Endothelial cell of umbilical vein (primary cell): ENCODE measurements around the gene ANKH. TPM values are rescaled to one million over a fixed set of nuclear protein-coding genes. Genes with fewer than 3 reads are reported as not detected.

Source experiments
- BruUV-seq: library from RNA; stranded (reverse); fragments of 400-500 nt; replicated peaks from 2 replicates; lab custom pipeline; 2021; lab: Mats Ljungman, UMichigan
- CTCF ChIA-PET: fragments of 300-600, 350-600 bp; sonication (Branson Sonifier 250); formaldehyde crosslinking; loops from one replicate; lab custom pipeline; 2021; ENCODE audit warnings: antibody characterized with exemption, inconsistent platforms; lab: Charles Lee
- POLR2A ChIA-PET: fragments of 300-600, 350-600 bp; sonication (Branson Sonifier 250); formaldehyde crosslinking; loops from one replicate; lab custom pipeline; 2021; ENCODE audit warnings: antibody characterized with exemption, inconsistent platforms; lab: Charles Lee
- DNase-seq: peaks from one replicate; pipeline ENCODE4 v3.0.0-alpha.2; 2011; ENCODE audit warnings: low read depth, low spot score
- FAIRE-seq: peaks from 2 replicates; lab custom pipeline; 2011; peaks lifted over from hg19 to GRCh38; lab: Jason Lieb, UNC
- H2AFZ ChIP-seq: 2 replicates; pipeline ENCODE4 v1.6.0; 2012; ENCODE audit warnings: low read depth, low read length, control low read depth, inconsistent platforms
- H3K27ac ChIP-seq: 2 replicates; pipeline ENCODE4 v1.5.1; 2011; ENCODE audit warnings: low read depth, mild to moderate bottlenecking, control low read depth, low read length, moderate library complexity; ENCODE audit not compliant: insufficient read depth
- H3K27me3 ChIP-seq, 2 experiments: 2 replicates each; pipeline versions ENCODE4 v1.6.0 to v1.6.1; 2011; ENCODE audit warnings: low read length in 2 of 2, mixed read lengths in 1 of 2; ENCODE audit not compliant: control insufficient read depth in 2 of 2, insufficient read depth in 2 of 2
- H3K36me3 ChIP-seq, 2 experiments: 2 replicates in 1 of 2; 3 replicates in 1 of 2; pipeline ENCODE4 v1.5.1; 2011; ENCODE audit warnings: low read length in 2 of 2, mild to moderate bottlenecking in 1 of 2, moderate library complexity in 1 of 2; ENCODE audit not compliant: control insufficient read depth in 2 of 2, insufficient read depth in 2 of 2; ENCODE audit errors: extremely low read depth in 1 of 2
- H3K4me1 ChIP-seq: 3 replicates; pipeline ENCODE4 v1.5.1; 2011; ENCODE audit warnings: mild to moderate bottlenecking, low read length; ENCODE audit not compliant: control insufficient read depth, insufficient read depth; ENCODE audit errors: extremely low read depth
- H3K4me2 ChIP-seq: 2 replicates; pipeline ENCODE4 v1.6.1; 2011; ENCODE audit warnings: low read length, control low read depth, mixed read lengths; ENCODE audit not compliant: insufficient read depth
- H3K4me3 ChIP-seq, 3 experiments: fragments of 200-600 bp in 1 of 3; sonication (generic), shearing (Covaris generic) in 1 of 3; replicated peaks in 1 of 3; 2 replicates each; pipeline ENCODE4 v1.5.1; 2011 to 2016; ENCODE audit warnings: control low read depth in 3 of 3, low read length in 3 of 3, mild to moderate bottlenecking in 2 of 3, inconsistent platforms in 1 of 3, low read depth in 1 of 3, moderate library complexity in 1 of 3; ENCODE audit not compliant: insufficient read depth in 1 of 3
- H3K79me2 ChIP-seq: 2 replicates; pipeline ENCODE4 v1.6.0; 2012; ENCODE audit warnings: low read length, inconsistent platforms; ENCODE audit not compliant: control insufficient read depth, insufficient read depth
- H3K9ac ChIP-seq: replicated peaks from 2 replicates; pipeline ENCODE3; 2011; ENCODE audit warnings: low read length, control low read depth; ENCODE audit not compliant: insufficient read depth; ENCODE audit errors: extremely low read depth
- H3K9me1 ChIP-seq: replicated peaks from 3 replicates; pipeline ENCODE4 v1.6.0; 2011; ENCODE audit warnings: mild to moderate bottlenecking, low read length; ENCODE audit not compliant: control insufficient read depth, insufficient read depth; ENCODE audit errors: extremely low read depth
- H3K9me3 ChIP-seq: replicated peaks from 2 replicates; pipeline ENCODE4 v1.5.1; 2012; ENCODE audit warnings: low read length, inconsistent platforms; ENCODE audit not compliant: control insufficient read depth, insufficient read depth
- H4K20me1 ChIP-seq: replicated peaks from 2 replicates; pipeline ENCODE3; 2011; ENCODE audit warnings: mild to moderate bottlenecking, low read length; ENCODE audit not compliant: control insufficient read depth, insufficient read depth; ENCODE audit errors: extremely low read depth
- EZH2 ChIP-seq: IDR thresholded peaks from 2 replicates; pipeline ENCODE4 v1.6.1; 2012; ENCODE audit warnings: borderline replicate concordance, low read depth, mild to moderate bottlenecking, moderate library complexity, low read length, inconsistent platforms; ENCODE audit not compliant: severe bottlenecking
- FOS ChIP-seq: IDR thresholded peaks from 2 replicates; pipeline ENCODE4 v1.6.1; 2011; ENCODE audit warnings: mild to moderate bottlenecking, low read length, moderate library complexity, borderline replicate concordance; ENCODE audit not compliant: insufficient read depth
- GATA2 ChIP-seq: IDR thresholded peaks from 2 replicates; pipeline ENCODE4 v1.7.0; 2011; ENCODE audit warnings: low read depth, mild to moderate bottlenecking, moderate library complexity, mixed read lengths, low read length; ENCODE audit not compliant: insufficient read length, insufficient read depth
- JUN ChIP-seq: IDR thresholded peaks from 2 replicates; pipeline ENCODE4 v1.6.1; 2011; ENCODE audit warnings: borderline replicate concordance, low read depth; ENCODE audit not compliant: insufficient read length, insufficient read depth
- MYC ChIP-seq: IDR thresholded peaks from one replicate; pipeline ENCODE4 v1.6.1; 2011; ENCODE audit warnings: mild to moderate bottlenecking, low read depth, low read length
- POLR2A ChIP-seq: IDR thresholded peaks from 2 replicates; pipeline ENCODE4 v1.6.1; 2012; ENCODE audit warnings: low read depth, mild to moderate bottlenecking, control low read depth, low read length
- POLR2AphosphoS5 ChIP-seq: IDR thresholded peaks from 2 replicates; pipeline ENCODE4 v1.6.1; 2012; ENCODE audit warnings: low read depth, mild to moderate bottlenecking, control low read depth, low read length, moderate library complexity; ENCODE audit not compliant: insufficient read depth
- dilution Hi-C: fragments of 300-500 bp; cut with MboI; formaldehyde crosslinking; loops from one replicate; pipeline ENCODE4 v1.15.0; 2019; ENCODE audit warnings: low sequenced_read_pairs; ENCODE audit not compliant: extremely low pct_ligation_motif_present
- intact Hi-C: fragments of 100-400 bp; cut with micrococcal nuclease; formaldehyde crosslinking; loops from one replicate; pipeline ENCODE4 v1.10.0; 2022
- polyA plus RNA-seq, 4 experiments: library from polyadenylated mRNA; depleted of rRNA in 3 of 4; stranded (reverse) in 3 of 4; unstranded in 1 of 4; fragments of >200 nt; gene quantifications; 2 replicates each; pipeline versions ENCODE4 v1.2.1 to v1.2.3, GENCODE V29; 2011 to 2012; ENCODE audit warnings: missing spikeins in 1 of 4
- total RNA-seq: library from RNA; stranded (reverse); gene quantifications from 2 replicates; pipeline ENCODE4 v1.2.3, GENCODE V29; 2021
- TF ChIP-seq, protein P1 (sequence below): IDR thresholded peaks from 2 replicates; pipeline ENCODE4 v1.6.1; 2011; ENCODE audit not compliant: insufficient read depth, insufficient read length
- TF ChIP-seq, protein P2 (sequence below), 2 donors: IDR thresholded peaks; 1 replicate in 1 of 2; 2 replicates in 1 of 2; pipeline ENCODE4 v1.5.1; 2011; ENCODE audit warnings: low read length in 2 of 2, mild to moderate bottlenecking in 2 of 2, moderate library complexity in 2 of 2, control low read depth in 1 of 2, inconsistent platforms in 1 of 2, low read depth in 1 of 2; ENCODE audit not compliant: insufficient read depth in 1 of 2; ENCODE audit errors: extremely low read depth in 1 of 2

The ANKH gene
- total and polyA plus RNA-seq, 2 donors (not counting 3 experiments of a cell fraction or from before 2014, with no cell fraction given), result 12.7 to 31.4 TPM

DNA sequence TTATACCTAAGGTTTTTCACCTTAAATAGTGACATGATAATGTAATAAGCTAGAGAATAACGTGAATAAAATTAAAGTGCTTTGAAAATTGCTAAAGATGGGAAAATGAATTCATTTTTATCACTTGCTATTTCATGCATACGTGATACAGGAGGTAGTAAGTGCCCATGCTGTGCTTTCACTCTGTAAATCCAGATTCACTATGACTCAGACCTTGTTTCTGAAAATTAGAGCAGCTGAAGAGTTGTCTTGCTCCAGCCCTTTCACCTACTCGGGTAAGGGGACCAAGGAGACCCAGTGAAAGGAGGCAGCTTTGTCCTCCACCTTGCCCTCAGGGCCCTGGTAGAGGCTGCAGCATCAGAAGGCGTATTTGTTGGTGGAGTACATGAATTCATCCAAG is 87.9 kb downstream of the ANKH start:
- intact Hi-C loops (no loop called here), dilution Hi-C loops (no loop called here)
- CTCF ChIA-PET, result no interaction called here
- no TSS peak for BruUV-seq
- no peak overlapping the region for H3K4me3 ChIP-seq
- no peak overlapping the region for H3K4me2 ChIP-seq
- no peak for FAIRE-seq
- POLR2A ChIA-PET, result no interaction called here
- no peaks in the 10 kb centered on the region for H4K20me1 ChIP-seq
- no peak for DNase-seq
- TF ChIP-seq POLR2A, result no peak
- TF ChIP-seq, protein P1, sequence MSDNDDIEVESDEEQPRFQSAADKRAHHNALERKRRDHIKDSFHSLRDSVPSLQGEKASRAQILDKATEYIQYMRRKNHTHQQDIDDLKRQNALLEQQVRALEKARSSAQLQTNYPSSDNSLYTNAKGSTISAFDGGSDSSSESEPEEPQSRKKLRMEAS, result no peak
- no peak for TF ChIP-seq FOS
- TF ChIP-seq, protein P2, sequence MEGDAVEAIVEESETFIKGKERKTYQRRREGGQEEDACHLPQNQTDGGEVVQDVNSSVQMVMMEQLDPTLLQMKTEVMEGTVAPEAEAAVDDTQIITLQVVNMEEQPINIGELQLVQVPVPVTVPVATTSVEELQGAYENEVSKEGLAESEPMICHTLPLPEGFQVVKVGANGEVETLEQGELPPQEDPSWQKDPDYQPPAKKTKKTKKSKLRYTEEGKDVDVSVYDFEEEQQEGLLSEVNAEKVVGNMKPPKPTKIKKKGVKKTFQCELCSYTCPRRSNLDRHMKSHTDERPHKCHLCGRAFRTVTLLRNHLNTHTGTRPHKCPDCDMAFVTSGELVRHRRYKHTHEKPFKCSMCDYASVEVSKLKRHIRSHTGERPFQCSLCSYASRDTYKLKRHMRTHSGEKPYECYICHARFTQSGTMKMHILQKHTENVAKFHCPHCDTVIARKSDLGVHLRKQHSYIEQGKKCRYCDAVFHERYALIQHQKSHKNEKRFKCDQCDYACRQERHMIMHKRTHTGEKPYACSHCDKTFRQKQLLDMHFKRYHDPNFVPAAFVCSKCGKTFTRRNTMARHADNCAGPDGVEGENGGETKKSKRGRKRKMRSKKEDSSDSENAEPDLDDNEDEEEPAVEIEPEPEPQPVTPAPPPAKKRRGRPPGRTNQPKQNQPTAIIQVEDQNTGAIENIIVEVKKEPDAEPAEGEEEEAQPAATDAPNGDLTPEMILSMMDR (IDR thresholded peaks at IDR 0.05; ENCODE audit: extremely low read depth in 1 of 2, insufficient read depth in 1 of 2, low read depth in 1 of 2, low read length in 2 of 2), result no peak
- TF ChIP-seq JUN, result no peak
- TF ChIP-seq MYC, result no peak
- no peak for TF ChIP-seq POLR2AphosphoS5
- TF ChIP-seq GATA2, result no peak
- TF ChIP-seq EZH2, result no peak
- H3K36me3 ChIP-seq, result no peaks in the 10 kb centered on the region
- H3K9ac ChIP-seq, result no peak overlapping the region
- H2AFZ ChIP-seq, result no peak overlapping the region
- H3K9me3 ChIP-seq, result no peaks in the 10 kb centered on the region
- H3K27me3 ChIP-seq, result no peaks in the 10 kb centered on the region
- no peaks in the 10 kb centered on the region for H3K9me1 ChIP-seq
- H3K79me2 ChIP-seq, result no peaks in the 10 kb centered on the region
- no peaks in the 10 kb centered on the region for H3K4me1 ChIP-seq
- no peak overlapping the region for H3K27ac ChIP-seq
